GM21447 (cell line): Measurements from ENCODE around the gene TRMT11.
"Not testable (repeated sequence)": the region's sequence is repeated elsewhere in the genome, so short reads cannot be mapped to it uniquely, and the experiment has no call there.

Experiments
- ATAC-seq: cut with Tn5 transposase; IDR thresholded peaks from one replicate; pipeline ENCODE4 v1.9.1; 2021; ENCODE audit not compliant: unreplicated experiment

Gene TRMT11

DNA sequence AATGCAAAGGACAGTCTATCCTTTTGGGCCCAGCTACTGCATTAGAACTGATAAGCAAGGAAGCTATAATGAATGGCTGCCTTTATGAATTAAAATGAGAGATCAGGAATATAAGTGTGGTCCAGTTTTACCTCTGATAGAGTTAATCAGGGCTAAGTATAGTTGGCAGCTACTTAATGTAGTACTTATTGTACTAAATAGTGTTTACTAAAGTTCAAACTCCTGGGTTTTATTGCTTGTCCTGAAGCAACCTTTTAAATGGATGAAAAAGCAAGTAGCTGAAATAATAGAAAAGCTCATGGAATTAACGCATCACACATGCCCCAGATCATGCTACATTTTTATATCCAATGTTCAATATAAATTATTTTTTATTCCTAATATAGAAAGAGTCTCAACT lies 5.3 kb downstream of the TRMT11 start:
- ATAC-seq = no peak

DNA sequence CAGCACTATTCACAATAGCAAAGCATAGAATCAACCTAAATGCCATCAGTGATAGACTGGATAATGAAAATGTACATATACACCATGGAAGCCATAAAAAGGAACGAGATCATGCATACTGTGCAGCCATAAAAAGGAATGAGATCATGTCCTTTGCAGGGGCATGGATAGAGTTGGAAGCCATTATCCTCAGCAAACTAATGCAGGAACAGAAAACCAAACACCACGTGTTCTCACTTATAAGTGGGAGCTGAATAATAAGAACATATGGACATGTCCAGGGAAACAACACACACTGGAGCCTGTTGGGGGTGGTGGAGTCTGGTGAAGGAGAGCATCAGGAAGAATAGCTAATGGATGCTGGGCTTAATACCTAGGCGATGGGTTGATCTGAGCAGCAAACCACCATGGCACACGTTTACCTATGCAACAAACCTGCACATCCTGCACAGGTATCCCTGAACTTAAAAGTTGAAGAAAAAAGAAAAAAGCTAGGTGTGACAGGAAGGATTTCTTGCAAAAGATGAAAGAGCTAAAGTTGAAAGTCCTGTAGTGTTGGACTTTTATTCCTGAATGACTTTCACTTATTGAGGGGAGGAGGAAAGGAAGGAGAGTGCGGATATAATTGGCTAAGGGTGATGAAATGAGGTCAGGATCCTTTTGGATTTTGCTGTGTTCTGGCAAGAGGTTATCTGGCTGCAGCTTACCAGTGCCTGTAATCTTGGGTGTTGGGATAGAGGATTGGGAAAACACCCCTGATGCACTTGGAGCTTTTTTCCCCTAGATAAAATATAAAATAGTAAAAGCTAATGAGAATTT lies 8.5 kb downstream of the TRMT11 start:
- no peak for ATAC-seq

DNA sequence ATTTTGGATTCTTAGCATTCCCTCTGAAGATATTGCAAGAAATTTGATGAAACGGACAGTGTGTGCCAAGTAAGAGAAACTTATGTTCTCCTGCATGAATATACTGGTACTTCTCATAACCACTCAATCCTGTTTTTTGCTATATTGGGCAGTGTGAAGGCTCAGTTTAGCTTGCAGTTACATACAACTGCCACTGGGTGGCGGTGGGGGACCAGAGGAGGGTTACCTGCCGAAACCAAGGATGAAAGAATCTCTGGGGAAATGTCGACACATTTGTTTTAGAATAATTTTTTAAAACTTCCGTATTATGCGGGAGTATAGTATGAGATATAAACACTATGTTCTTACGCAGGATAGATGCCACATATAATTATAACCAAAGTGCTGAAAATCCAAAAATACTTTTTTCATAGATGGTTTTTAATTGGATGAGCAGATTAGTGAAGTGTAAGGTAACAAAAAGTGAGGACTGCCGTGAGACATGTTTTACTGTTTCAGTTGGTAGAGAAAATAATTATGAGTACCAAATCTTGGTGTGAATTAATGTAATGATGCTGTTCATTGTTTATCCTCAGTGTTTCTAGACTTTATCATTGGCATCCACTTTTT lies 9.7 kb downstream of the TRMT11 start:
- peak; percentile 97 for ATAC-seq

DNA sequence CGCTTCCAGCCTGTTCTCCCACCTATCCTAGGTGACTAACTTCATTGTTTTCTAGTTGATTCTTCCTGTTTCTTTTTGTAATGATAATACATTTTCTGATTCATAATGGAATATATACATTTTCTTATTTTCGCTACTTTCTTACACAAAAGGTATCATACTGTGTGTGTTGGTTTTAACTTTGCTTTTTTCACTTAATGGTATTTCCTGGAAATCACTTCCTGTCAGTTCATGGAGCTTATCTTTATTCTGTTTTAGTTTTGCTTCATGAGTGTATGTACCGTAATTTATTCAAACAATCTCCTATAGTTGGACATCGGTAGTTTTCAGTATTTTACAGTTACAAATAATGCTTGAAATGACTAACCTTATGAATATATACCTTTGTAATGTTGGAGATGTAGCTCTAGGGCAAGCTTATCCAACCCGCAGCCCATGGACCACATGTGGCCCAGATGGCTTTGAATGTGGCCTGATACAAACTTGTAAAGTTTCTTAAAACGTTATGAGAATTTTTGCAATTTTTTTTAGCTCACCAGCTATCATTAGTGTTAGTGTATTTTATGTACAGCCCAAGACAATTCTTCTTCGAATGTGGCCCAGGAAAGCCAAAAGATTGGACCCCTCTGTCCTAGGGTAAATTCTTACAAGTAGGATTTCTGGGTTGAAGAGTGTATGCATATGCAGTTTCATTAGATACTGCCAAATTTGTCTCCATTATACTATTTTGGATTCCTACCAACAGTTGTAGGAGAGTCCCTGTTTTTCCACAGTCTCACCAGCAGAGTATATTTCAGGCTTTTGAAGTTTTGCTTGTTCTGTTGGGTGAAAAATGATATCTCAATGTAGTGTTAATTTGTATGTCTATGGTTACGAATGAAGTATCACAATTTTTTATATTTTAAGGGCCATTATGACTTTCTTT lies 16.7 kb downstream of the TRMT11 start:
- ATAC-seq = no peak

DNA sequence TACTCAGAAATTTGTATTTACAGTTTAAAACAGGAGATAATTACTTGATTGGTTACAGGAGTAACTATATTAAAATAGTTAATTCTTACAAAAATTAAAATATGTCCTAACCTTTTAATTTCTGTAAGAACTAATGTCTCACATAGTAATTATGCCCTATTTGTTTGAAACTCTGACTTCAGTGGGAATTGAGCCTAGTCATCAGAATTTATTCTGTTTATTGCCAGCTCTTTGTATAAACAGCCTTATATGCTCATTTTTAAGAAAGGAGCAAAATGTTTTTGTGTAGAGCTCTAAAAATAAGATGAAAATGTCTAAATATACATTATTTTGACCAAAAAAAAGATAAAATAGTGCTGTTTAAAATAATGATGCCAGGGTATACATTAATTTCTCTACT lies 21.5 kb downstream of the TRMT11 start:
- no peak for ATAC-seq

DNA sequence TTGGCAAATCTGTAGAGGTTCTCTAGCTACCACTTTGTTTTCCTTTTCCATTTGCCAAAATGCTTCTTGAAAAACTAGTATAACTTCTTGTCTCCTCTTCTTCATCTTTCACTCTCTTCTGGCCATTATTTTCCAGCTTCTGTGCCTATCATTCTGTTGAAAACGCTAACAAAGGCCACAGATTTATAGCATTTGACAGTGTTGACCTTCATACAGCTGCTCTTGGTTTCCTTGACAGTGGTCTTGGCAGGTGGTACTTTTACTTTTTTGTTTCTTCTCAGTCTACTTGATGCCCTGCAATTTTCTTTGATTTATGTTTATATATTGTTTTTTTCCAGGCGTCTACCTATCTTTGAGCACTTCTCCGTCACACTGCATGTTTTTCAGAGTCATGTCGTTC lies 23.7 kb downstream of the TRMT11 start:
- no peak for ATAC-seq

DNA sequence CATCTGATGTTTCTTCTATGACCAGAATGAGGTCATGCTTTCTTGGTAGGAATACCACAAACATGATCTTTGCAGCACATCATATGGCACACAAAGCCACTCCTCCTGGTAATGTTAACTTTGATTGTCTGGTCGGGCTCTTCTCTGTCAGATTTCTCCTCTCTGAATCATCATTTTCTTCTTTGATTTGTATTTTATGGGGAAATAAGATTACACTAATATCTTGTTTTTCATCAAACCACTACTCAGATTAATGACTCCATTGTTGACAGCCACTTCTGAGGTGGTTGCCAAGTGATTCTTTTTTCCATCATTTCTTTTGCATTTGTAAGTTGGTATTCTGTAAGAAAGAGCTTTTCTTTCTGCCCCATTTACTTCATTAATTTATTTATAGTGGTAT lies 29.5 kb downstream of the TRMT11 start:
- no peak for ATAC-seq

DNA sequence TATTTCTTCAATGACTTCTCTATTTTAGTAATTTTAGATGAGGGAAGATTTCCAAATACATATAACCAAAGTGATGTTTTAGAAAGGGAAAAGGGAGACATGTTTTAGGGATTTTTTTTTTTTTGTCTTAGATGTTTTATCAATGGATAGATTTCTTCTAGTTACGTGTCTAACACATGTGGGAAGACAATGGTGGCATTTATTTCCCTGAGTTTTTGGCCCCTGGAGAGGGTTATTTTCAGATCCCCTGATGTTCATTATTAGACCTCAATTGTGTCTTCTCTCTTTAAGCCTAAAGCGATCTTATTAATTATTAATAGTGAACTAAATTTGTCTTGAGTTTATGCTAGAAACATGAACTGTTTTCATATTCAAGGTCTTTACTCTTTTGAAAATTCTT lies 30.3 kb downstream of the TRMT11 start:
- ATAC-seq = no peak

DNA sequence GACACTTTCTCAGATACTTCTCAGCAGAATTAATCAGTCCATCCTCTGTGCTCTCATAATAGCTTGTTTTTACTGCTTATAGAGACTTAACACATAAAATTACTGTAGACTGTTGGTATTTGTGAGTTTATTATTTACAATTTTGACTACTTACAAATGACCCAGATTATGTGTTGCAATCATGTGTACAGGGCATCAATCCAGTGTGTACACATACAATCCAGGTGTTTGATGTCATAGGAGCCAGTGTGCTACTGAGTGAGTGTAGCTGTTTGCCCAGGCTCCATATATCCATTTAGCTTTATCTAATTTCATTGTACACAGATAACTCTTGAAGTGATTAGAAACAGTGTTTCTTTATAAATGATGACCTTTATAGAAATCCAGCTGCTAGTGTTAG lies 31.3 kb downstream of the TRMT11 start:
- no peak for ATAC-seq

DNA sequence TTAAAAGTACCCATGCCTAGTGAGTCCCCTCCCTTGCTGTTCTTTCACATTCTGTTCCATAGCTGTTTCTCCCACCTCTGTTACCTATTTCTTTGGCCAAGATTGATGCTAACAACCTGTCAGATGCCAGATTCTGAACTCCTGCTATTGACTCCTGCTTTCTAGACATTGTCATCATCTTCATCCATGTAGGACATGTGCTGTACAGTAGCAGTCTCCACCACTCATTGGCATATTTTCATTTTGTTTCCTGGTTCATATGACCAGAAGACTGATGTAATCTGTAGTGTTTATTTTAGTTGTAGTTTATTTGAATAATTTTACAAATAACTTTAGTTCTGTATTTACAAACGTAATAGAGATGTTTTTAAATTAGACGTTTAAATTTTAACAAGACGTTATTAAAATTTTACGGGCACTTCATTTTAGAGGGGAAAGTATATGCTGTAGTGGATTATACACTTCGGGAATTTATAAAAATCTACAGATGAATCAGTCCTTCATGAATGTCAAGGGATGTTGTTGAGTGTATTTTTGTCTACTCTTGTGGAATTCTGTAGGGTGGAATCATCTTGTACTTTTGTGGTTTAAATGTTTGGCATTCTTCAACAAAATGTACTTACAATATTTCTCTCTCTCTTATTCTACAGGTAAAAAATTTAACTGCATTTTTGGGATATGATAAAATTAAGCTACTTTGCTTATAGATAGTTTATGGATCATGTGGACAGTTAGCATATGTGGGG lies 34.1 kb downstream of the TRMT11 start:
- no peak for ATAC-seq

DNA sequence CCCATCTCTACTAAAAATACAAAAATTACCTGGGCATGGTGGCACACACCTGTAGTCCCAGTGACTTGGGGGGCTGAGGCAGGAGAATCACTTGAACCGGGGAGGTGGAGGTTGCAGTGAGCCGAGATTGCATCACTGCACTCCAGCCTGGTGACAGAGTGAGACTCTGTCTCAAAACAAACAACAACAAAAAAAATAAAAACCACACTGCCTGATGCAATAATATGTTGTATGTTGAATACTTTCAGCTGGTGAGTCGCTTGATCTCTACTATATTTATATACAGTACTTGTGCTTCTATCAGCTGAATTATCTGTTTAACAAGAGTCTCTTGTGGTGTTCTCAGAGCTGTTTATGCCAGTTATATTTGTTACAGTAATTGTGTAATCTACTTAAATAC lies 37.1 kb downstream of the TRMT11 start:
- not testable (repeated sequence) for ATAC-seq

DNA sequence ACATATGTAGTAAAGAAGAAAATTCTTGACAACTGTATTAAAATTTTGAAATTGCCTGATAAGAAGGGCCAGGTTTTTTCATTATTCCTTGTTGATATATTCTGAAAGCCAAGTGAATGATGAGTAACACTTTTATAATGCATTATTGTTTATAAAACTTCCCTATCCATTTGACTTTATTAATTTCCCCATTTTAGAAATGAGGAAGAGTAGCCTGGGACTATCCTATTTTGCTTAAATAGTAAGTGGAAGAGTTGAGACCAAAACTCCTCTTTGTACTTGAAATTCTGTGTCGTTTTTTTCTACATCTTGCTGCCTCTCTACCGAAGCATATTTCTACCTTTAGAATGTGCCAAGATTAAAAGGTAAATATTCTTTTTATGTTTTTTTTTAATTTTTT lies 39.7 kb downstream of the TRMT11 start:
- ATAC-seq = no peak

DNA sequence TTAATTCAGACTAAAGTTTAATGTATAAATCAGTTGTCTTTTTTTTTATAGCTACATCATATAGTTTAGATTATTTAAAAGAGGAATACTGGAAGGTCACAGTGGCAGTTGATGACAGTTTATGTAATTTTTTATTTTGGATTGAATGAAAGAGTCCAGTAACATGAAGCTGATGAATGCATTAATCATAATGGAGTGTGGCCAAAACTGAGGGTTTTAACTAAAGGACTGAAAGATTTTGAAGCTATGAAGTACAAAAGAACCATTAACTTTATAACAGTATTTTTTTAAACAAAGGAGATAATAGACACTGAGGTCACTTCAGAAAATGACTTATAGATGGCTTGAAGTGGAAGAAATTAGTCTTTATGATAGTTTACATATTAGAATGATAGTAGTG lies 41.3 kb downstream of the TRMT11 start:
- no peak for ATAC-seq

DNA sequence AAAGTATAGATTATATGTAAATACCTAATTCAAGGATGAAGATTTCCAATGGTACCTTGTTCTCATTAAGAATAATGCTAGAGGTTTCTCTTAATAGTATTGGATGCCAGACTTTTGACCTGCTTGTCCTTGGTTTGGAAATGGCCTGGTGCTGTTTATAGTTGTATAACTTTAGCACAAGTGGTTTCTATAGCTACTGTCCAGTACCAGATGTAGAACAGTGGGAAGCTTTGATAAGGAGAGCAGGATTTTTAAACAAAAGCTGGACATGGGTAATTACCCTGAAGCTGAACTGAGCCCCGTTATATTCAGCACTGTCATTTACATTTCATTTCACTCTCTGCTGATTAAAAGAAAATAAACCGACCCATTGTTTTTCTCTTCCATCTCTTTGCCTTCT lies 43.7 kb downstream of the TRMT11 start:
- ATAC-seq = no peak

DNA sequence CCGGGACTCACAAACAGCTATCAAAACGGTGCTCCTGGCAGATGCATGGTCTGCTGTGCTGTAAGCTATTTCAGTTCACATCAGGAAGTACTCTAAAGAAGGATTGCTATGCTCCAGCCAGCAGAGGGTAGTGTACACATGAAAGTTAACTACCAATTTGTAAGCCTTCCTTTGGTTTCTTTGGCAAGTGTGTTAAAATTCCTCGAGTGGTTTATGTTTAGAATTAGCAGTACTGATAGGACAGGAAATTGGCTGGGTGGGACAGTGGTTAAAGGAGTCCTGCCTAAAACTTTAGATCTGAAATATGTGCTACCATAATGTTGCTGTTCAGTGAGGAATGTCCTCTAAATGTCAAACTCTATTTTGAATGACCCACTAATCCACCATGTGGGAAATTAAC lies 47.4 kb downstream of the TRMT11 start:
- peak; percentile 92 for ATAC-seq

DNA sequence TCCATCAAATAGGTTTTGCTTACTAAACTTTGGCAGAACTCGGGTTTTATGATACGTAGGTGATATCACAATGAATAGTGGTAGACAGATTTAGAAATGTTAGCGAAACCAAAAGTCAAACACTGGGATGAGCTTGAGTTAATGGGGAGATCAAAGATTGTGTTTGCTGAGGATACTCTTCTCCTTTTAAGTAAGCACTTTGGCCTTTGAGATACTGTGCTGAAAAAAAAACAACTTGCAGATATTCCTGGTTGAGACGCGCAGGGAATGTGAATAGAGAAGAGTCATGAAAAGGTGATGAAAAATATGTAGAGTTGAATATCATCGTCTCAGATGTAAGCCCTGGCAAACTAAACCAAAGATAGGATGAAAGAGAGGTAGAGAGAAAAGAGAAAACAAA lies 48.3 kb downstream of the TRMT11 start:
- no peak for ATAC-seq

DNA sequence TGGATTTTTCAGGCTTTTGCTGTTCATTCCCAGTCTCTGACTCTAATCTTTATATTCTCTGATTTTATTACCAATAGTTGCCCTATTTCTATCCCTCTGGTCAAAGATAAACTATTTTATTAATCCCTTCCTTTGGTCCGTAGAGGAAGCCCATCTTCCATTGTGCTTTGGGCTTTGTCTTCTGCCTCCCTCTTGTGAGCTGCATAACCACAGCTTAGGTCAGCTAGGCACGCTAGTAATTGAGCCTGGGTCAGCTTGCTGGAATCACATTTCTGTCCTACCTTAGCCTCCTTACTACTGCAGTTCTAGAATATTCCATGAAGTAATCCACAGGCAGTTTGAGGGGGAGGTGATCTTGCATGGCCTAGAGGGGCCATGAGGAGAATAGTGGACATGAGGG lies 49.4 kb downstream of the TRMT11 start:
- no peak for ATAC-seq

DNA sequence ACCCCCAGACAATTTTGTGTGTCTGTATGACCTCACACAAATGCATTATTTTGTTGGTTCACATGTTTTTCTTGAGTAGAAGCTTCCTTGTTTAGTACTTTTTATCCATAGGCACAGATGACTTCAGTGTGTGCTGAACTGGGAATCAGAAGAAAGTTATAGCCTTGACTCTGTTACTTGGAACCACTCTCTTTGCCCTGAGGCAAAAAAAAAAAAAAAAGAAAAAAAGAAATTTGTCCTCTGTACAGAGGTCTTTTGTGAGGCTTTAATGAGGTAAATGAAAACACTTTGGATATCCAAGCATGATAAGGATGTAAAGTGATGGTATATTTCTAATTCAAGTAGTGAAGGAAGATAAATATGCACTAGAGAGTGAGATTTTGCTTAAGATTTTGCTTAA lies 51.9 kb downstream of the TRMT11 start:
- no peak for ATAC-seq

DNA sequence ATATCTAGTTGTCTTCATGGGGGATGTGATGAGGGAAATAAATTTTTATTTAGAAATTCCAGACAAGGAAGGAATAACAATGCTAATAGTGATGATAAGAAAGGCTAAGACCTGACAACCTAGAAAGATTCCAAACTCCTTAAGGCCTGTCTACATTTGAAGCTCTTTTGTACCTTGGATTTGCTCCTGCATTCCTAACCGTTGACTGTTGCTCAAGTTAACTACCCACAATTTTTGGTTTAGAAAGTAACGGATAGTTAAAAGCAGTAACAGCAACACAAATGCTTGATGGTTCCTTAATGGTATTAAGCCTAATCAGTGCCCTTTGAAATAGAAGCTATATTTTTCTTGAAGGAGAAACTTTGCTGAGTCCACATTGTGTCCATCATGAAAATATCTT lies 52.9 kb downstream of the TRMT11 start:
- no peak for ATAC-seq

DNA sequence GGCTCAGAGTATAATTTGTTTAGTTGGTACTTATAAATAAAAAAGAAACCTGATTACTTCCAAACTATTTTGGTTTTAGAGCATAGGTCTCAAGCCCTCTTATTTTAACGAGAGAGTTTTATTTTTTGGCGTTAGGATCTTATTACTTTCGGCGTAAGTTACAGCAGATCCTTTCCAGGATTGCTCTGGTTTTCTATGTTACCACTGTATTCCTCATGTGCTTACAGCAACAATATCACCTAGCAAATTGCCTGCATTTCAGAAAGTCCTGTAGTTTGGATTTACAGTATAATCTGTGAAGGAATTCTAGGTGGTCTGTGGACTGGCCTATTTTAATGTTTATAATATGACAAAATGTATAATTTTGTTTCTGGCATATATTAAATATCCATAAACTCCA lies 54.1 kb downstream of the TRMT11 start:
- ATAC-seq = no peak

DNA sequence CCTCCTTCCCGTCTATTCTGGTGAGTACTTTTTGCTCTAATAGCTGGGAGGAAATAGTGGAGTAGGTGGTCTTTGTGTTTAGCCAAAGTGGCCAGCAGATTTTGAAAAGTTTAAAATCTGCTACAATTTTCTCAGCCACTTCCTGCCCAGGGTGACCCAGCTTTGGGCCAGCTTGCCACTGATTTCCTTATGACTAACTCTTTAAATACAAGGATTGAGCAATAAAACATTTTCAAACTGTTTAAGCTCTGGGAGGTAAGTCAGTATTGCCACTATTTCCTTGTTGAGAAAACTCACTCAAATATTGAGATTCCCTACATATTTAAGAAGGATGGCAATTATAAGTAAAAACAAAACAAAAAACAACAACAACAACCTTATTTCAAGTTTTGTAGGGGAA lies 54.5 kb downstream of the TRMT11 start:
- no peak for ATAC-seq
